Mucosa of descending colon (tissue), 3 donors: ENCODE data around the gene OCEL1. TPM values are rescaled to one million over a fixed set of nuclear protein-coding genes. Genes with fewer than 3 reads are reported as not detected.
"Not testable (repeated sequence)": the region's sequence is repeated elsewhere in the genome, so short reads cannot be mapped to it uniquely, and the experiment has no call there.

Experiments
- ATAC-seq: fragments of 200-7000 bp; cut with Tn5 transposase; one replicate; pipeline ENCODE4 v1.9.1; 2020; ENCODE audit warnings: mild to moderate bottlenecking, moderate library complexity
- DNase-seq, 3 donors: peaks; one replicate each; pipeline ENCODE4 v3.0.0-alpha.2; 2020
- H3K36me3 ChIP-seq: fragments of 200-600 bp; one replicate; pipeline ENCODE4 v1.8.0; 2021; ENCODE audit warnings: low read depth, mild to moderate bottlenecking
- H3K4me1 ChIP-seq: fragments of 200-600 bp; one replicate; pipeline ENCODE4 v1.8.0; 2021; ENCODE audit warnings: low read depth, mild to moderate bottlenecking
- H3K4me3 ChIP-seq: fragments of 200-600 bp; one replicate; pipeline ENCODE4 v1.8.0; 2021; ENCODE audit warnings: mild to moderate bottlenecking
- H3K9me3 ChIP-seq: fragments of 200-600 bp; one replicate; pipeline ENCODE4 v1.8.0; 2021; ENCODE audit warnings: mild to moderate bottlenecking
- CTCF ChIP-seq: fragments of 200-600 bp; IDR thresholded peaks from one replicate; pipeline ENCODE4 v1.8.0; 2022; ENCODE audit warnings: antibody characterized with exemption, mild to moderate bottlenecking
- intact Hi-C, 2 donors: fragments of 100-400 bp; cut with DNase I in 1 of 2; cut with micrococcal nuclease in 1 of 2; formaldehyde crosslinking; loops; one replicate each; pipeline versions ENCODE4 v1.11.0 to v1.11.1; 2022; cut with DNase I, micrococcal nuclease
- total RNA-seq, 3 donors: library from RNA; stranded (reverse); fragmentation: NEBNext Ultra II Directional in 2 of 3; extraction: Animal tissue kit (Norgen Biotek cat#: 25700) in 2 of 3; gene quantifications; one replicate each; pipeline versions ENCODE4 v1.2.1 to v1.2.4, GENCODE V29; 2021 to 2023
- donor health status: DM: no; HTN: no; CAD: no; lungs with moderate emphysema.
- donor health status: DM: no; HTN: no; CAD: no.
- donor health status: DM: no; HTN: yes; CAD: no.

The OCEL1 gene
- total RNA-seq, 3 donors from 2014 or later, result 38.1 to 105 (median 58.4) TPM

- no peaks in the 10 kb centered on the region for H3K9me3 ChIP-seq
- ATAC-seq (peak; percentile 83), DNase-seq (peak in 1 of 3 donors; percentile 32)
- intact Hi-C loops, result no loop called here
- TF ChIP-seq CTCF, result no peak
- no peak overlapping the region for H3K4me3 ChIP-seq
- H3K36me3 ChIP-seq, result no peaks in the 10 kb centered on the region
- H3K4me1 ChIP-seq, result no peaks in the 10 kb centered on the region
These were observed 41.6 kb upstream of the OCEL1 start for GRCh38 chr19:17184371-17184841.

- H3K4me3 ChIP-seq, result no peak overlapping the region
- DNase-seq (no peak), ATAC-seq (no peak)
- no peak for TF ChIP-seq CTCF
- H3K4me1 ChIP-seq, result no peaks in the 10 kb centered on the region
- no peaks in the 10 kb centered on the region for H3K36me3 ChIP-seq
- H3K9me3 ChIP-seq, result no peaks in the 10 kb centered on the region
- intact Hi-C loops, result no loop called here
These were observed 40.4 kb upstream of the OCEL1 start for GRCh38 chr19:17185590-17185989.

- H3K9me3 ChIP-seq, H3K4me3 ChIP-seq, DNase-seq, ATAC-seq, H3K4me1 ChIP-seq: not testable (repeated sequence)
- H3K36me3 ChIP-seq, result peaks cover 14% of the 10 kb centered on the region
- intact Hi-C loops, result loop anchor here in 1 of 2 donors (10.0 kb wide), 1 partner anchor 47 kb away; no protein-coding TSS in a partner anchor
These were observed 34.3 kb upstream of the OCEL1 start for GRCh38 chr19:17191736-17192135.

- Histone ChIP-seq H3K9me3 (no peaks in the 10 kb centered on the region), H3K4me1 (no peaks in the 10 kb centered on the region), H3K36me3 (peaks cover 14% of the 10 kb centered on the region), H3K4me3 (no peak overlapping the region)
- no peak for DNase-seq
- ATAC-seq, result no peak
- intact Hi-C loops, result loop anchor here in 1 of 2 donors (10.0 kb wide), 1 partner anchor 48 kb away; no protein-coding TSS in a partner anchor
- no peak for TF ChIP-seq CTCF
These were observed 33.3 kb upstream of the OCEL1 start for GRCh38 chr19:17192751-17193150.

- no peak for TF ChIP-seq CTCF
- DNase-seq (no peak), ATAC-seq (no peak)
- H3K4me3 ChIP-seq, result no peak overlapping the region
- H3K36me3 ChIP-seq, result peaks cover 14% of the 10 kb centered on the region
- intact Hi-C loops, result loop anchor here in 1 of 2 donors (10.0 kb wide), 1 partner anchor 50 kb away; no protein-coding TSS in a partner anchor
- H3K9me3 ChIP-seq, result no peaks in the 10 kb centered on the region
- no peaks in the 10 kb centered on the region for H3K4me1 ChIP-seq
These were observed 31.4 kb upstream of the OCEL1 start for GRCh38 chr19:17194608-17195007.

GRCh38 chr19:17195106-17195505, 30.9 kb upstream of the OCEL1 start:
- intact Hi-C loops, result loop anchor here in 1 of 2 donors (10.0 kb wide), 1 partner anchor 50 kb away; no protein-coding TSS in a partner anchor
- H3K36me3 ChIP-seq, result peaks cover 14% of the 10 kb centered on the region

More at GRCh38 chr19:17195106-17195505, 30.9 kb upstream of the OCEL1 start:
- ATAC-seq (no peak), DNase-seq (no peak)
- TF ChIP-seq CTCF, result no peak
- Histone ChIP-seq H3K4me3 (no peak overlapping the region), H3K9me3 (no peaks in the 10 kb centered on the region), H3K4me1 (no peaks in the 10 kb centered on the region)
